ENCODE data around the gene NEU1.

GRCh38 chr6:31826793-31827285 lies 35.8 kb downstream of the NEU1 start:
- TF ChIP-seq CTCF (IDR thresholded peaks at IDR 0.05) (no peak), POLR2A (IDR thresholded peaks at IDR 0.05) (peak in 1 of 2 donors; percentile 49), EP300 (IDR thresholded peaks at IDR 0.05) (no peak), POLR2AphosphoS5 (IDR thresholded peaks at IDR 0.05) (peak; percentile 23 to 90 (median 66))
